DOHH2 (cell line): ENCODE results near the gene CNTNAP5.

Experiments
- H3F3A ChIP-seq: fragments of 200-600 bp; sonication (generic), shearing (Covaris generic); 2 replicates; pipeline ENCODE4 v1.6.0; 2016; ENCODE audit warnings: antibody characterized with exemption, mild to moderate bottlenecking; ENCODE audit not compliant: control insufficient read depth, insufficient read depth
- H3K27ac ChIP-seq: fragments of 200-600 bp; sonication (generic); 2 replicates; pipeline ENCODE4 v1.5.1; 2014; ENCODE audit warnings: low read depth, mild to moderate bottlenecking, low read length, moderate library complexity
- H3K27me3 ChIP-seq: fragments of 200-600 bp; sonication (generic); 2 replicates; pipeline ENCODE4 v1.6.1; 2014; ENCODE audit warnings: mild to moderate bottlenecking, low read length, mixed read lengths; ENCODE audit not compliant: control insufficient read depth
- H3K36me3 ChIP-seq: fragments of 200-600 bp; sonication (generic); 2 replicates; pipeline ENCODE4 v1.6.1; 2014; ENCODE audit warnings: mild to moderate bottlenecking, low read length, moderate library complexity, mixed read lengths; ENCODE audit not compliant: control insufficient read depth
- H3K4me1 ChIP-seq: fragments of 200-600 bp; sonication (generic); 2 replicates; pipeline ENCODE4 v1.6.1; 2014; ENCODE audit warnings: mild to moderate bottlenecking, low read length, mixed read lengths; ENCODE audit not compliant: control insufficient read depth
- H3K4me2 ChIP-seq: fragments of 200-600 bp; sonication (generic); 2 replicates; pipeline ENCODE4 v1.6.0; 2014; ENCODE audit warnings: mild to moderate bottlenecking, low read length, moderate library complexity
- H3K4me3 ChIP-seq: fragments of 200-600 bp; sonication (generic); 2 replicates; pipeline ENCODE4 v1.5.1; 2014; ENCODE audit warnings: mild to moderate bottlenecking, low read length, mixed read lengths
- H3K79me2 ChIP-seq: fragments of 200-600 bp; sonication (generic); 2 replicates; pipeline ENCODE4 v1.6.1; 2014; ENCODE audit warnings: mild to moderate bottlenecking, low read length, mixed read lengths; ENCODE audit not compliant: control insufficient read depth
- H3K9me2 ChIP-seq: fragments of 200-600 bp; sonication (generic); replicated peaks from 2 replicates; pipeline ENCODE4 v1.6.1; 2014; ENCODE audit warnings: mild to moderate bottlenecking, low read length, mixed read lengths; ENCODE audit not compliant: control insufficient read depth
- H3K9me3 ChIP-seq: fragments of 200-600 bp; sonication (generic); 2 replicates; pipeline ENCODE4 v1.6.1; 2014; ENCODE audit warnings: antibody characterized with exemption, low read length, mixed read lengths; ENCODE audit not compliant: control insufficient read depth, insufficient read depth
- H4K20me1 ChIP-seq: fragments of 200-600 bp; sonication (generic); 2 replicates; pipeline ENCODE4 v1.6.0; 2014; ENCODE audit warnings: low read depth, mild to moderate bottlenecking, antibody characterized with exemption, low read length, moderate library complexity; ENCODE audit not compliant: control insufficient read depth, insufficient read depth
- CTCF ChIP-seq: fragments of 200-600 bp; sonication (generic); IDR thresholded peaks from one replicate; pipeline ENCODE4 v1.5.1; 2014; ENCODE audit warnings: antibody characterized with exemption, mild to moderate bottlenecking, low read depth, low read length; ENCODE audit not compliant: poor library complexity, severe bottlenecking
- EZH2phosphoT487 ChIP-seq: fragments of 200-600 bp; sonication (generic); IDR thresholded peaks from 2 replicates; pipeline ENCODE4 v1.6.1; 2017; ENCODE audit warnings: borderline replicate concordance, mild to moderate bottlenecking, antibody characterized with exemption, low read length, moderate library complexity, mixed read lengths

The CNTNAP5 gene

GRCh38 chr2:124065636-124066035, 40.5 kb downstream of the CNTNAP5 start:
- Histone ChIP-seq H3K4me2 (no peak overlapping the region), H3K27ac (no peak overlapping the region), H3K9me2 (no peaks in the 10 kb centered on the region), H3K36me3 (no peaks in the 10 kb centered on the region), H3K9me3 (no peaks in the 10 kb centered on the region), H3K79me2 (no peaks in the 10 kb centered on the region), H3F3A (no peaks in the 10 kb centered on the region), H4K20me1 (no peaks in the 10 kb centered on the region), H3K4me1 (no peaks in the 10 kb centered on the region), H3K4me3 (no peak overlapping the region), H3K27me3 (no peaks in the 10 kb centered on the region)
- no peak for TF ChIP-seq CTCF

- H3K9me3 ChIP-seq = no peaks in the 10 kb centered on the region
- no peaks in the 10 kb centered on the region for H3K4me1 ChIP-seq
- no peaks in the 10 kb centered on the region for H3K9me2 ChIP-seq
- no peak overlapping the region for H3K27ac ChIP-seq
- no peaks in the 10 kb centered on the region for H3K27me3 ChIP-seq
- H3K79me2 ChIP-seq = no peaks in the 10 kb centered on the region
- no peaks in the 10 kb centered on the region for H4K20me1 ChIP-seq
- H3K4me3 ChIP-seq = no peak overlapping the region
- H3K4me2 ChIP-seq = no peak overlapping the region
- TF ChIP-seq CTCF = no peak
- no peak for TF ChIP-seq EZH2phosphoT487
- no peaks in the 10 kb centered on the region for H3F3A ChIP-seq
- H3K36me3 ChIP-seq = no peaks in the 10 kb centered on the region
These were observed 41.7 kb downstream of the CNTNAP5 start for GRCh38 chr2:124066776-124067175.

- Histone ChIP-seq H3K4me2 (no peak overlapping the region), H3K9me2 (no peaks in the 10 kb centered on the region), H3F3A (no peaks in the 10 kb centered on the region), H3K4me1 (no peaks in the 10 kb centered on the region), H3K36me3 (no peaks in the 10 kb centered on the region), H3K27ac (no peak overlapping the region), H3K79me2 (no peaks in the 10 kb centered on the region), H3K4me3 (no peak overlapping the region), H4K20me1 (no peaks in the 10 kb centered on the region), H3K27me3 (no peaks in the 10 kb centered on the region), H3K9me3 (no peaks in the 10 kb centered on the region)
- no peak for TF ChIP-seq EZH2phosphoT487
- no peak for TF ChIP-seq CTCF
These were observed 54.0 kb downstream of the CNTNAP5 start for GRCh38 chr2:124079045-124079444.
